ENCODE measurements around the gene NIN. TPM values are rescaled to one million over a fixed set of nuclear protein-coding genes. Genes with fewer than 3 reads are reported as not detected.

Gene NIN
- total RNA-seq, 6 experiments from 2014 or later = 6.4 to 10.9 (median 7.5) TPM

DNA sequence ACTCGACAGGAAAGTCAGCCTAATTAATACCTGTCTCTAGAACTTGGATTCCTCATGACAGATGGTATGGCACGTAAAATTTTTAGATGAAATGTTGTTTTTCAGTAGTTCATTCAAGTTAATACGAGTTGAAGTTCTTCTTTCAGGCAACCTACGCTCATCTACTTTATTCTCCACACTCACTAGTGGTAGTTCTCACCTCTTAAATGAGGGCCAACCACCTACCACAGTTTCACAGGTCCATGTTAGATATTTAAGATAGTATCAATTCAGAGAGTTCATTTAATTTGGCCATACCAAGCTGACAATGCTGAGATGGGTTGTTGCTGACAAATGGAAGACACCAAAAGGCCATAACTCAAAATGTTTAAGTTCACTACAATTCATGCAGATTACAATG, 50.6 kb downstream of the NIN start:
- no peak overlapping the region for H3K27ac ChIP-seq
- no peaks in the 10 kb centered on the region for H3K36me3 ChIP-seq
- TF ChIP-seq POLR2A (IDR thresholded peaks at IDR 0.05) = no peak
- TF ChIP-seq, protein P1, sequence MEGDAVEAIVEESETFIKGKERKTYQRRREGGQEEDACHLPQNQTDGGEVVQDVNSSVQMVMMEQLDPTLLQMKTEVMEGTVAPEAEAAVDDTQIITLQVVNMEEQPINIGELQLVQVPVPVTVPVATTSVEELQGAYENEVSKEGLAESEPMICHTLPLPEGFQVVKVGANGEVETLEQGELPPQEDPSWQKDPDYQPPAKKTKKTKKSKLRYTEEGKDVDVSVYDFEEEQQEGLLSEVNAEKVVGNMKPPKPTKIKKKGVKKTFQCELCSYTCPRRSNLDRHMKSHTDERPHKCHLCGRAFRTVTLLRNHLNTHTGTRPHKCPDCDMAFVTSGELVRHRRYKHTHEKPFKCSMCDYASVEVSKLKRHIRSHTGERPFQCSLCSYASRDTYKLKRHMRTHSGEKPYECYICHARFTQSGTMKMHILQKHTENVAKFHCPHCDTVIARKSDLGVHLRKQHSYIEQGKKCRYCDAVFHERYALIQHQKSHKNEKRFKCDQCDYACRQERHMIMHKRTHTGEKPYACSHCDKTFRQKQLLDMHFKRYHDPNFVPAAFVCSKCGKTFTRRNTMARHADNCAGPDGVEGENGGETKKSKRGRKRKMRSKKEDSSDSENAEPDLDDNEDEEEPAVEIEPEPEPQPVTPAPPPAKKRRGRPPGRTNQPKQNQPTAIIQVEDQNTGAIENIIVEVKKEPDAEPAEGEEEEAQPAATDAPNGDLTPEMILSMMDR (IDR thresholded peaks at IDR 0.05) = no peak
- DNase-seq (no peak), ATAC-seq (no peak)
- intact Hi-C loops (cut with DNase I) = no loop called here
- H3K4me3 ChIP-seq = no peak overlapping the region
- 88% methylated on average over 4 of the region's 4 CpGs for WGBS (ENCODE audit: insufficient coverage, low coverage, low lambda C conversion rate, missing lambda C conversion rate)
- H3K9me3 ChIP-seq = no peaks in the 10 kb centered on the region
- H3K4me1 ChIP-seq = peaks cover 0 to 2% (median 0%) of the 10 kb centered on the region in 4 donors
- H3K27me3 ChIP-seq = no peaks in the 10 kb centered on the region

DNA sequence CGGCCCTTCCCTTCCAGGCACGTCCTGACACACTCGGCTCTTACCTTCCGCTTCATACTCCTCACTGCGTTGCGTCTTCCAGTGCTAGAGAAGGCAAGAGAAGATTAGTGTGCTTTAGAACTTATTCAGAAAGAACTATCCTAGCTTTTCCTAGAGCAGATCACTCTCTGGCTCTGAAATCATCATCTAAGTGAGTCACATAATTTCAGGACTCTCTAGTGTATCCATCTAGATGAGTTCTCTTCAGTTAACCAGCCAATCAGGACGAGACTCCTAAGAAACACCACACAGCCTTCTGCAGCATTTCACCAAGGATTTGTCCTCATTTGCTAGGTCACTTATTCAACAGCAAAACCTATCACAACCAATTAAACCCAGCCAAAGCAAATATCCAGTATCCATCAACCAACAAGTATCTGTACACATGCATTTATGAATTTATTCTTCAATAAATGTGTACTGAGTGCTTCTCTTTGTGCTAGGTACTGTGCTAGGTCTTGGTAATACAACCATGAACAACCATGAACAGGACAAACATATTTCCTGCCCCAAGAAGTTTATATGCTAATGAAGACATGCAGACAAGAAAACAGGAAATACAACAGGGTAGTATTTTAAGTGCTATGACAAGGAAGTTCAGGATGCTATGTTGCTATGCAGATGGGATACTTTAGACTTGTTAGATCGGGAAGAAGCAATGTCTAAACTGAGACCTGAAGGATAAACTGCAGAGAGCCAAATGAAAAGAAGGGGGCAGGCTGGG, 52.1 kb downstream of the NIN start:
- no peaks in the 10 kb centered on the region for H3K36me3 ChIP-seq

DNA sequence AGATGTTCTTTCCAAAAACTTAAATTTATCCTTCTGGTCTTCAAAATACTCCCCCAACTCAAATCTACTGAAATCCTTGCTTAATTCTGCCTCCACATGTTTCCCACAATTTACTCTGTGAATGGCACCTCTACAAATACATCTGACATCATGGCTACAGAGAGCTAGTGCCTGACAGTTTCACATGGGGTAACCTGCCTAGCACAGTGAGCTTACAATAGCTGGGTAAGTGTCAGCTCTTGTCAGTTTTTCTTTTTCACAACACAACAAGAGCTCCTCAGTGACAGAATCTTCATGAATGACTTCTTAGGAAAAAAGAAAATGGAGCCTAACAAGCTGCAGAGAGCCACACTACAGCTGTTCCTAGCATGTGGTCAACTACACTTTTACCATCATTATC, 54.4 kb downstream of the NIN start:
- Histone ChIP-seq H3K4me3 (no peak overlapping the region), H3K4me1 (peaks cover 0 to 2% (median 0%) of the 10 kb centered on the region in 4 donors), H3K36me3 (no peaks in the 10 kb centered on the region), H3K27me3 (no peaks in the 10 kb centered on the region), H3K27ac (no peak overlapping the region), H3K9me3 (no peaks in the 10 kb centered on the region)
- intact Hi-C loops (cut with DNase I) = loop anchor here in 1 of 2 donors (10.0 kb wide), 1 partner anchor 172 kb away; no protein-coding TSS in a partner anchor
- no peak for ATAC-seq
- DNase-seq = no peak
- TF ChIP-seq, protein P1 (IDR thresholded peaks at IDR 0.05) = no peak
- TF ChIP-seq POLR2A (IDR thresholded peaks at IDR 0.05) = no peak

More for the DNA sequence above, 52.1 kb downstream of the NIN start:
- peaks cover 0 to 2% (median 0%) of the 10 kb centered on the region in 4 donors for H3K4me1 ChIP-seq
- no peaks in the 10 kb centered on the region for H3K9me3 ChIP-seq
- H3K4me3 ChIP-seq = no peak overlapping the region
- TF ChIP-seq, protein P1 (IDR thresholded peaks at IDR 0.05) = no peak
- TF ChIP-seq POLR2A (IDR thresholded peaks at IDR 0.05) = no peak
- no peak for DNase-seq
- intact Hi-C loops (cut with DNase I) = loop anchor here in 1 of 2 donors (10.0 kb wide), 1 partner anchor 174 kb away; no protein-coding TSS in a partner anchor
- peak in 2 of 4 donors; percentile 15 to 24 for ATAC-seq
- WGBS (ENCODE audit: insufficient coverage, low coverage, low lambda C conversion rate, missing lambda C conversion rate) = 77% methylated on average over 8 of the region's 8 CpGs
- no peaks in the 10 kb centered on the region for H3K27me3 ChIP-seq
- H3K27ac ChIP-seq = no peak overlapping the region

DNA sequence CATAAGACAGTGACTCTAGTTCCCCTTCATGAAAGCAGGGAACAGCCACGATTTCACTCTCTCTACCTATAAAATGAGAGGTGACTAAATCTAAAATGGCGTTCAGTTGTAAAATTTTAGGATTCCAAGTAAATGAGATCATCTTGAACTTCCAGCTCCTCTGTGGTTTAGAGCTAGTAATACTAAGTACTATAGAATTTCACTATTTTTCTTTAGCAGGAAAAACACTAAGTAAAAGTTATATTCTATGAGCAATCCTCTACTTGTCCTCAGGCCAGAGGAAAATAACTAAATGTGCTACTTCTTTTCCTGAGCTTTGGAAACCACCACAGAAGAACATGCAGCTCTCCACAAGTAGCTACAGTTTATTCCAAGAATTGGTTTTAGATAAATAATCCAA, 55.6 kb downstream of the NIN start:
- no peaks in the 10 kb centered on the region for H3K27me3 ChIP-seq
- H3K36me3 ChIP-seq = peaks cover 0 to 9% (median 0%) of the 10 kb centered on the region in 4 donors
- no peak overlapping the region for H3K27ac ChIP-seq
- ATAC-seq = no peak
- H3K4me1 ChIP-seq = peaks cover 0 to 2% (median 0%) of the 10 kb centered on the region in 4 donors
- H3K4me3 ChIP-seq = no peak overlapping the region
- intact Hi-C loops (cut with DNase I) = loop anchor here in 1 of 2 donors (10.0 kb wide), 1 partner anchor 171 kb away; no protein-coding TSS in a partner anchor
- TF ChIP-seq POLR2A (IDR thresholded peaks at IDR 0.05) = no peak
- TF ChIP-seq, protein P1 (IDR thresholded peaks at IDR 0.05) = no peak
- 90% methylated on average over 2 of the region's 2 CpGs for WGBS (ENCODE audit: insufficient coverage, low coverage, low lambda C conversion rate, missing lambda C conversion rate)
- DNase-seq = no peak
- H3K9me3 ChIP-seq = no peaks in the 10 kb centered on the region

Data from right lobe of liver (tissue), 6 donors.